CD4-positive, alpha-beta T cell treated with Interferon gamma for 1 hour (primary cell): ENCODE results near the gene SLC25A24.
"Not testable (repeated sequence)": the region's sequence is repeated elsewhere in the genome, so short reads cannot be mapped to it uniquely, and the experiment has no call there.

ENCODE experiments used
- DNase-seq: peaks from one replicate; pipeline ENCODE4 v3.0.0-alpha.2; 2020

The SLC25A24 gene

DNA sequence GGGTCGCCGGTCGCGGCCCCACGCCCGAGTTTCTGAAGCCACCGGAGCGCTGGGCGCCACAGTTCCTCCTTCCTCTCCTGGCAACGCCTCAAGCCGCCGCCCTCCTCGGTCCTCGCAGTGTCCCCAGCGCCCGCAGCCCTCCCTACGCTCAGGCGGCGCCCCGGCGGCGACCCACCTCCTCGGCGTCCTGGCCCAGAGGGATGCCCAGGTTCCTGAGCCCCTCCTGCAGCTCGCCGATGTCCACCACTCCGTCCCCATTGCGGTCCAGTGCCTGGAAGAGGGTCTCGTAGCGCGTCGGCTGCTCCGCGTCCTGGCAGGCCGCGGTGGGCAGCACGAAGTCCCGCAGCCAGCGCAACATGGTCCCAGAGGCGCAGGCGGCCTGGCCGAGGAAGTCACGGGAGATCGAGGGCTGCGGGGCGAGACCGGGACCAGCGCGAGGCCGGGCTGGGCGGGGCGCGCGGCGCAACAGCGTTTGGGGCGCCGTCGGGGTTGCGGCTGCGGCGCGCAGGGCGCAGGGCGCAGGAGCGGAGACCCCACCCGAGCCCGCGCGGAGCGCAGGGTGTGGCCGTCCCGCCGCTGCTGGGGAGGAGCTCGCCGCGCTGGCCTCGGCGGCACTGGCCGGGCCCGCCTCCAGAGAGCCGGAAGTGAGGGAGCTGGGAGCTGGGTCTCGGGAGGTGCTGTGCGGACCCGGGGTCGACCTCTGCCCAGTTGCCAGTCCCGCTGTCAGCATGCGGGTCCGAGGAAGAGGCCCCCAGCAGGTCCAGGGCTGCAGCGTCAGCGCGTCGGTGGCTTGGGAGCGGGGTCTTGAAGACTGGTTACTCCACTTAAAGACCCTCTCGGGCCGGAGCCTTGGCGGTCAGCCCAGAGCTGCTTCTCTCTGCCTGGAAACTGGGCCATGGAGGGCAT lies at the start of gene SLC25A24:
Gene SLC25A24, minus strand, starts transcription at position 563 of the 906 bp plus-strand sequence. Its CDS starts 205 bp downstream, at position 358.
- DNase-seq: peak; percentile 70

- DNase-seq: not testable (repeated sequence)
These were observed 43.8 kb upstream of the SLC25A24 start, which contains the start of gene NBPF4 for GRCh38 chr1:108243976-108244375. Gene NBPF4, minus strand, starts transcription at chr1:108244076. Its CDS starts 315 bp downstream, at chr1:108243761.

DNA sequence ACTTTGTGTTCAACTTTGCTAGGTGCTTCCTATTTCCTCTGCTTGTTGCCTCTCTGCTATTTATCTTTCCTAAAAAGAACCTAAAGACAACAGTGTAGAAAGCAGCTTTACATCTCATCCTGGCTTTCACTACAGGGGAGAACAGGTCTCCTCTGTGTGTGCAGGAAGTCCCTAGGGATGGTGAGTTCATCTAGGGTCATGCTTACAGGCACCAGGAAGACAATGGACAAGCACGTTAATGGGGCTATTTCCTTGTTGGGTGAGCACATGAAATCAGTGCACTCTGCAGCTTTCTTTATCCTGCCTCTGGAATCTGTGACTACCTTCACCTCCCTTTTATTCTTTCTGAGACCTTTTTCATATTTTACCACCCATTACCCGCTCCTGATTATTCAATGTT lies 39.3 kb upstream of the SLC25A24 start:
- DNase-seq: not testable (repeated sequence)

- DNase-seq: not testable (repeated sequence)
These were observed 35.2 kb upstream of the SLC25A24 start for GRCh38 chr1:108235308-108235707.

DNA sequence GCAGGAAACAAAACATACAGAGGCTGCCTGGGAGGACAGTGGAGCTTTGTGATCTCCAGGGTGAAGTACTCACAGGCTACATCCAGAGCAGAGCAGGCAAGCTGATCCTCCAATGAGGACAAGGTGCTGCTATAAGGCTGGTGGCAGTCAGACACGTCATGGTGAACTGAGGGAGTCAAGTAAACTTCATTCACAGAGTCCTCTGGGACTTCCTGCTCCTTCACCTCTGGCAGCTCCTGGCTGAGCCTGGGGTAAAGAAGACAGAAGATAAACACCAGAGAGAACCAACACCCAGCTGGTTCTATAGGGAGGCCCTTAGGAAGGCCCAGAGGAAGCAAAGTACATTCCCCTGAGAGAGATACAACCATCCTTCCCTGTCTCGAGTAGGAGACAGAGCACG lies 32.0 kb upstream of the SLC25A24 start:
- not testable (repeated sequence) for DNase-seq

- DNase-seq: not testable (repeated sequence)
These were observed 29.8 kb upstream of the SLC25A24 start for GRCh38 chr1:108229976-108230375.

DNA sequence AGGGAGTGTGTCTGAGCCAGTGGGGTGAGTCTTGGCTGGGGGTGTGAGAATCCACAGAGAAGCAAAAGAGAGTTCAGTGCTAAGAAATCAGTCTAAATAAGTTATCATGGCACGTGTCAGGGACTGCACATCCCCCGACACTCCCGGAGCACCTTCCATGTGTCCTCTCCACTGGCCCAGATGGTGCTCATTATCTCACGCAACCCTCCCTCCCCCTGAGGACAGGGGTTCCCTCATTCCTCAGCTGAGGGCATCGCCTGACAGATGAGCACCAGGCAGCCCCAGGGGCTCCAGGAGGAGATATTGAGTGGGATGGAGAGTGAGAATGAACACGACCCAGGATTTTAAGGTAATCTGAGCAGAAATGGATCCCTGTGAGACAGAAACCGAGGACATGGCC lies 27.6 kb upstream of the SLC25A24 start:
- DNase-seq: not testable (repeated sequence)

GRCh38 chr1:108226855-108227254 lies 26.7 kb upstream of the SLC25A24 start:
- DNase-seq: not testable (repeated sequence)

DNA sequence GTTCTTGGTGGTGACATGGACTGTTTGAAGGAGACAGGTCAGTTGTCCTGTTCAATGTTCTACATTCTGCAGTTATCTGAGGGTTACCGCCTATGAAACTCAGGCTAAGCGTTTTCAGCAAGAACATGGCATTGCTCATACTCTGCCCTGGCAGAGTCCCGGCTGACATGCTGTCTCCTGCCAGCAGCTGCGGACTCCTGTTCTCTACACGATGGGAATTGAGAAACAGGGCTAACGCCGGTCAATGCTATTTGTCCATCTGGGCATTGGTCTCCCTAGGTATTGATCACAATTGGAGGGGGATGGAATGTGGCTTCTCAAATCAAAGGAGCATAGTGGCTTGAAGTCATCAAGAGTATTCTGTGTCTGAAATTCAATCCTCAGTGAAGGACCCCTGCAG lies 23.1 kb upstream of the SLC25A24 start:
- not testable (repeated sequence) for DNase-seq

- not testable (repeated sequence) for DNase-seq
These were observed 17.5 kb upstream of the SLC25A24 start for GRCh38 chr1:108217515-108218174.

DNA sequence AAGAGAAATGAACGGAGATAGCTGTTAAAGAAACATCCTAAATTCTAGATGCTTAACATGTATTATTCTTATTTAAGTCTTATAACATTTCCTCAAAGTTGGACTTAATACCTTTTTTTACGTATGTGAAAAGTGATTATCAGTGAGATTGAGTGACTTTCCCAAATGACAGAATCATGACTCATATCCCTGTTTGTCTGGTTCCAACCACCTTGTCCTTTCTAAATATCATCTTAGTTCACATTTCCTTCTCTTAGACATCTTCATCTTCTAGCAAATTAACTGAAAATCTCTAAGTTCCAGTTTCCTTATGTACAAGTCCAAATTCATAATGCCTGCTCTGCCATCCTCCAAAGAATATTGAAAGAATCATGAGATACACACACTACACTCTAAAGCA lies 16.9 kb upstream of the SLC25A24 start:
- not testable (repeated sequence) for DNase-seq

DNA sequence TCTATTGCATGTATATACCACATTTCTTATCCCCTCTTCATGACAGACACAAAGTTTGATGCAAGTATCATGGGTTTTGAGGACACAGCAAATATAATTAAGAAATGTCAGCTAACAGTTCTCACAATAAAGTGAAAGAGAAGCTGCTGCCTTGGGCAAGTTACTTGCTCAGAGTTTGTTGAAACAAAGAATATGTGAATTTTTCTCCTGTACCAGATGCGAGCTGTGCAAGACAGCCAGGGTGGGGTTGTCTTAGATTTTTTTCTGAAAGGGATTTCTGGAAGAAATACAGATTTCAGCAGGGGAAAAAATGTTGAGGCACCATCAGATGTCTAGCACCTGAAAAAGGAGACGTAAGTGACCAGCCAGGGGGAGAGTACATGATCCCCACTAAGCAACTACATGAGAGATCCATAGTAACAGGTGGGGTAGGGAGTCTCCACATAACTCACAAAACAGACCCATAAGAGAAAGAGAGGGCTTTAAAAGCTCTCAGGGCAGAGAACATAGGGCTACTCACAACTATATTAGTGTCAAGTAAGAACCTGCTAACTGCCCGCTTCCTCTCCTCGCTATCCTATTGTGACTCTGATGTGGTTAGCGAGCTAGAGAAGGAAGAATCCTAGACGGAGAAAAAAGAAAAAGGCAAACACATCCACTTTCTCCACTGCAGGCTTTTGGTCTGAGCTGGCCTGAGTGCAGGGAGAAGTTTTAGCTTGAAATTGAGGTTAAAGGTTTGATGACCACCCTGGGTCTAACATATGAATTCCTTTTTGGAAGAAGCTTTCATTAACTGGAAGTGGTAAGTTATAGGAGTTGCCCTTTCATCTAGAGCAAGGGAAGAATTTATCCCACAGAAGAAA lies 16.1 kb upstream of the SLC25A24 start:
- DNase-seq: not testable (repeated sequence)

DNA sequence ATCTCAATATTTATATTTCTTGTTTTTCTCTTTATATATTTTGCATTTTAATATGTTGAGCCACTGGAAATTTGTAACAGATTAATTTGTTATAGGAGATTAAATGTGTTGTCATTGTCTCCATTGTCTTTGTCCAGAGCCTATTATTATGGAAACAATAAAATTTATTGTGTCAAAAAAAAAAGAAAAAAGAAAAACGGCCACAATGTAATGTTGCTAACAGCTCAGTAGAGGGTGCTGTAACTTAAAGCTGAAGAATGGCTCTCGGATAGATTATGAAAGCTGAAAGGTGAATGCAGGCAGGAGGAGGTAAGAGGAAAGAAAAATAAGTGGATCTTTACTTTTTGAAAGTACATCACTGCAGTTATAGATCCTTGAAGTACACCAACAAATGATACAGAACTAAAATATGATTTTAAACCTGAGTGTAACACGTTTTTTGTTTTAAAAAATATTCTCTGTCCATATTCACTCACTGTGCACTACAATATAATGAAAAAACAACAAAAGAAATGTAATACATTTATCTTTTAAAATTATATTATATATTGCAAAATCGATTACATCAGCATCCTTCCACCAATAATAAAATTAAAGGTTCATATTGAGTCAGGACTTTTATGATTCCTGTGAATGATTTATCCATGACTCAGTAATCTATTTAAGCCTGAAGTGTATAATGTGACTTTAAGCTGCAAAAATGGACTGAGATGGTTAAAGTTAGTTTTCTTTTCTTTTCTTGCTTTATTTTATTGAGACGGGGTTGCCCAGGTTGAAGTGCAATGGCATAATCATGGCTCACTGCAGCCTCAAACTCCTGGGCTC lies 14.7 kb upstream of the SLC25A24 start:
- not testable (repeated sequence) for DNase-seq

DNA sequence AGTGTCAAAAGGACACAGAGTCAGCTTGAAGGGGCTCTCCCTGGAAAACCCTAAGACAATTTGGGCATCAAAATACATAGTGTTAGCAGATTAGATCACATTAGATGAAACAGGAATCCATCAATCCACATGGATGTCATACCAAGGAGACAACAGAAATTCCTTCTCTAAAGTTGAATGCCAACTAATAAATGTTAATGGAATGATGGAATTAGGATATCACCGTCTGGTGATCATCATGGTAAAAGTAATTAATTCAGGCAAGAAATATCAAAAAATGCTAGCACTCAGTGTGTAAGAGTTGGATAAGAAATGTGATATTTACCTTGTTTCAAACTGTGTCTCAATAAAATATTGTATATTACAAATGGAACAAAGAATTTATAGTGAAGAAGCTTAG lies 10.9 kb upstream of the SLC25A24 start:
- no peak for DNase-seq

DNA sequence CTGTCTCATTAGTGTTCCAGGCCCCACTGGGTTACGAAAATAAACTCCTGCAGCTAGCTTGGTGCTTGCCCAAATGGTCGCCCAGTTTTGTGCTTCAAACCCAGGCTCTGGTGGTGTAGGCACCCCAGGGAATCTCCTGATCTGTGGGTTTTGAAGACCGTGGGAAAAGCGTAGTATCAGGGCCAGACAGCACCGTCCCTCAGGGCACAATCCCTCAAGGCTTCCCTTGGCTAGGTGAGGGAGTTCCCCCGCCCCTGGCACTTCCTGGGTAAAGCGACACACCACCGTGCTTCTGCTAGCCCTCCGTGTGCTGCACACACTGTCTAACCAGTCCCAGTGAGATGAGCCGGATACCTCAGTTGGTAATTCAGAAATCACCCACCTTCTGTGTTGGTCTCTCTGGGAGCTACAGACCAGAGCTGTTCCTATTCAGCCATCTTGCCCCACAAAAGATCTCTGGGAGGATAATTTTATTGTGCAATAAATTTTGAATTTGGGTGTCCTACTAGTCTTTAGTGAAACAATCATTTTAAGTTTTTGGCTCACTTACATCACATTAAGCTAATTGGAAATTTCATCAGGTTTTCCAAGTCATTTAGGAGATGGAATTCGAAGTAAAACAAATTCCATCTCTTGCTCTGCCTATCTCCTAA lies 9.4 kb upstream of the SLC25A24 start:
- DNase-seq: no peak

DNA sequence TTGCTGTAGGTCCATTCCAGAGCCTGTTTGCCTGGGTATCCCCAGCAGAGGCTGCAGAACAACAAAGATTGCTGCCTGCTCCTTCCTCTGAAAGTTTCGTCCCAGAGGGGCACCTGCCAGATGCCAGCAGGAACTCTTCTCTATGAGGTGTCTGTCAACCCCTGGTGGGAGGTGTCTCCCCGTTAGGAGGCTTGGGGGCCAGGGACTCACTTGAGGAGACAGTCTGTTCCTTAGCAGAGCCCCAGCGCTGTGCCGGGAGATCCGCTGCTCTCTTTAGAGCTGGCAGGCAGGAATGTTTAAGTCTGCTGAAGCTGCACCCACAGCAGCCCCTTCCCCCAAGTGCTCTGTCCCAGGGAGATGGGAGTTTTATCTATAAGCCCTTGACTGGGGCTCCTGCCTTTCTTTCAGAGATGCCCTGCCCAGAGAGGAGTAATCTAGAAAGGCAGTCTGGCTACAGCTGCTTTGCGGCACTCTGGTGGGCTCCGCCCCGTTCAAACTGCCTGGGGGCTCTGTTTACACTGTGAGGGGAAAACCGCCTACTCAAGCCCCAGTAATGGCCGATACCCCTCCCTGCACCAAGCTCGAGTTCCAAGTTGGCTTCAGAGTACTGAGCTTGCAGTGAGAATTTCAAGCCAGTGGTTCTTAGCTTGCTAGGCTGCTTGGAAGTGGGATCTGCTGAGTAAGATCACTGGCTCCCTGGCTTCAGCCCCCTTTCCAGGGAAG lies 8.7 kb upstream of the SLC25A24 start:
- no peak for DNase-seq

DNA sequence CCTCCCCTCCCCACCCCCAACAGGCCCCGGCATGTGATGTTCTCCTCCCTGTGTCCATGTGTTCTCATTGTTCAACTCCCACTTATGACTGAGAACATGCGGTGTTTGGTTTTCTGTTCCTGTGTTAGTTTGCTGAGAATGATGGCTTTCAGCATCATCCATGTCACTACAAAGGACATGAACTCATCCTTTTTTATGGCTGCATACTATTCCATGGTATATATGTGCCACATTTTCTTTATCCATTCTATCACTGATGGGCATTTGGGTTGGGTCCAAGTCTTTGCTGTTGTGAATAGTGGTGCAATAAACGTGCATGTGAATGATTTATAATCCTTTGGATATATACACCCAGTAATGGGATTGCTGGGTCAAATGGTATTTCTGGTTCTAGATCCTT lies 3.4 kb upstream of the SLC25A24 start:
- DNase-seq: not testable (repeated sequence)

- DNase-seq: no peak
These were observed 1.5 kb upstream of the SLC25A24 start for GRCh38 chr1:108201687-108202086.

DNA sequence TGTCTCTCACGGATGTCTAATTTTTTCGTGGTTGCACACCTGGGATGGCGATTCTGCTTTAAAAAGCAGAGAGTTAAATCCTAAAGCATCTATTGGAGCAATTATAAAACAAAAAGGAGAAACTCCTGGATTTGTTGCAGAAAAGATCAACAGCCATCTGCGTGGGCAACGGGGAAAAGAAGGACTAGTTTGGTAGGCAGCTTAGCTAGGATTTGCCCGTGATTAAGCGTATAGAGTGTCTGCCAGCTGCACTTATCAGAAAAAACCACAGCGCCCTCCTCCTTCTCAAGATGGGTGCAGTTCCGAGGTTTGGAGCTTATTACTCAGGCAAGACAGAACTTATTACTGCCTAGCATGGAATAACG lies 526 bp upstream of the SLC25A24 start:
- DNase-seq: peak; percentile 14

GRCh38 chr1:108199201-108199691 lies 897 bp downstream of the SLC25A24 start:
- DNase-seq: no peak

GRCh38 chr1:108194051-108194450 lies 6.1 kb downstream of the SLC25A24 start:
- no peak for DNase-seq
